ENCODE results near the gene GNAQ. TPM values are rescaled to one million over a fixed set of nuclear protein-coding genes. Genes with fewer than 3 reads are reported as not detected.

GNAQ gene
- polyA plus RNA-seq, 1 donor (not counting 4 experiments of a cell fraction or from before 2014, with no cell fraction given): 64.3 TPM

GRCh38 chr9:78031893-78032729 lies 500 bp upstream of the GNAQ start:
- Histone ChIP-seq H4K20me1 (ENCODE audit: control insufficient read depth, extremely low read depth, insufficient read depth, low read length) (peaks cover 3% of the 10 kb centered on the region), H2AFZ (ENCODE audit: control insufficient read depth, low read length) (peak overlapping the region; percentile 88), H3K9ac (ENCODE audit: control insufficient read depth, extremely low read depth, insufficient read depth, low read length) (peak overlapping the region; percentile 90), H3K4me3 (ENCODE audit: control insufficient read depth in 2 of 3, extremely low read depth in 1 of 3, insufficient read depth in 2 of 3, low read depth in 1 of 3, low read length in 3 of 3) (peak overlapping the region; percentile 86 to 88 (median 87)), H3K27ac (ENCODE audit: control insufficient read depth, insufficient read depth, low read length) (peak overlapping the region; percentile 90), H3K4me1 (ENCODE audit: control insufficient read depth, extremely low read depth, insufficient read depth, low read length) (peaks cover 35% of the 10 kb centered on the region), H3K9me1 (ENCODE audit: control insufficient read depth, extremely low read depth, insufficient read depth, low read length) (no peaks in the 10 kb centered on the region), H3K27me3 (ENCODE audit: control insufficient read depth, extremely low read depth, insufficient read depth, low read length) (no peaks in the 10 kb centered on the region), H3K4me2 (ENCODE audit: control insufficient read depth, extremely low read depth, insufficient read depth, low read depth, low read length) (peak overlapping the region; percentile 96), H3K36me3 (ENCODE audit: control insufficient read depth in 2 of 2, extremely low read depth in 1 of 2, insufficient read depth in 2 of 2, low read length in 2 of 2) (no peaks in the 10 kb centered on the region), H3K9me3 (ENCODE audit: control insufficient read depth, low read depth, low read length) (no peaks in the 10 kb centered on the region), H3K79me2 (ENCODE audit: control insufficient read depth, insufficient read depth, low read length) (peaks cover 41% of the 10 kb centered on the region)
- DNase-seq (ENCODE audit: low read depth, low spot score) (peak; percentile 38), FAIRE-seq (no peak)
- dilution Hi-C loops (cut with MboI; ENCODE audit: extremely low pct_ligation_motif_present, low sequenced_read_pairs): no loop called here
- TF ChIP-seq CTCF (optimal IDR thresholded peaks at IDR 0.05 in 1 of 3, IDR thresholded peaks at IDR 0.05 in 1 of 3, conservative IDR thresholded peaks at IDR 0.05 in 1 of 3; ENCODE audit: extremely low read depth in 1 of 3, insufficient read depth in 2 of 3, low read length in 3 of 3) (no peak), EZH2 (IDR thresholded peaks at IDR 0.05; ENCODE audit: low read length) (no peak)

GRCh38 chr9:78030553-78031443 lies 813 bp downstream of the GNAQ start:
- no peaks in the 10 kb centered on the region for H3K36me3 ChIP-seq (ENCODE audit: control insufficient read depth in 2 of 2, extremely low read depth in 1 of 2, insufficient read depth in 2 of 2, low read length in 2 of 2)

More at GRCh38 chr9:78030553-78031443, 813 bp downstream of the GNAQ start:
- Histone ChIP-seq H3K4me3 (ENCODE audit: control insufficient read depth in 2 of 3, extremely low read depth in 1 of 3, insufficient read depth in 2 of 3, low read depth in 1 of 3, low read length in 3 of 3) (peak overlapping the region; percentile 75 to 91 (median 88)), H3K4me1 (ENCODE audit: control insufficient read depth, extremely low read depth, insufficient read depth, low read length) (peaks cover 45% of the 10 kb centered on the region), H3K9me3 (ENCODE audit: control insufficient read depth, low read depth, low read length) (no peaks in the 10 kb centered on the region), H3K9me1 (ENCODE audit: control insufficient read depth, extremely low read depth, insufficient read depth, low read length) (no peaks in the 10 kb centered on the region), H3K27ac (ENCODE audit: control insufficient read depth, insufficient read depth, low read length) (peak overlapping the region; percentile 54), H3K9ac (ENCODE audit: control insufficient read depth, extremely low read depth, insufficient read depth, low read length) (peak overlapping the region; percentile 84), H3K4me2 (ENCODE audit: control insufficient read depth, extremely low read depth, insufficient read depth, low read depth, low read length) (peak overlapping the region; percentile 100), H4K20me1 (ENCODE audit: control insufficient read depth, extremely low read depth, insufficient read depth, low read length) (peaks cover 3% of the 10 kb centered on the region), H2AFZ (ENCODE audit: control insufficient read depth, low read length) (peak overlapping the region; percentile 64), H3K79me2 (ENCODE audit: control insufficient read depth, insufficient read depth, low read length) (peaks cover 54% of the 10 kb centered on the region), H3K27me3 (ENCODE audit: control insufficient read depth, extremely low read depth, insufficient read depth, low read length) (no peaks in the 10 kb centered on the region)
- dilution Hi-C loops (cut with MboI; ENCODE audit: extremely low pct_ligation_motif_present, low sequenced_read_pairs): no loop called here
- FAIRE-seq (no peak), DNase-seq (ENCODE audit: low read depth, low spot score) (no peak)
- no peak for TF ChIP-seq EZH2 (IDR thresholded peaks at IDR 0.05; ENCODE audit: low read length)
- no peak for TF ChIP-seq CTCF (optimal IDR thresholded peaks at IDR 0.05 in 1 of 3, IDR thresholded peaks at IDR 0.05 in 1 of 3, conservative IDR thresholded peaks at IDR 0.05 in 1 of 3; ENCODE audit: extremely low read depth in 1 of 3, insufficient read depth in 2 of 3, low read length in 3 of 3)

Measured in keratinocyte (primary cell).